Tibial nerve (tissue), 4 donors: ENCODE data around the gene KRT80. TPM values are rescaled to one million over a fixed set of nuclear protein-coding genes. Genes with fewer than 3 reads are reported as not detected.

Experiments used
- DNase-seq, 2 donors: peaks; one replicate each; pipeline ENCODE4 v3.0.0-alpha.2; 2019; ENCODE audit warnings: low spot score in 2 of 2
- H3K27ac ChIP-seq, 4 donors: fragments of 200-600 bp; sonication (generic) in 3 of 4; one replicate each; pipeline ENCODE4 v1.5.1; 2017 to 2019; ENCODE audit warnings: mild to moderate bottlenecking in 1 of 4
- H3K27me3 ChIP-seq, 2 donors: fragments of 200-600 bp; sonication (generic) in 1 of 2; one replicate each; pipeline versions ENCODE4 v1.5.1 to v1.6.0; 2017 to 2019
- H3K36me3 ChIP-seq, 3 donors: fragments of 200-600 bp; sonication (generic); one replicate each; pipeline ENCODE4 v1.5.1; 2018 to 2019
- H3K4me1 ChIP-seq, 4 donors: fragments of 200-600 bp; sonication (generic) in 3 of 4; one replicate each; pipeline ENCODE4 v1.5.1; 2017 to 2019
- H3K4me3 ChIP-seq, 4 donors: fragments of 200-600 bp; sonication (generic) in 3 of 4; one replicate each; pipeline ENCODE4 v1.5.1; 2017 to 2019; ENCODE audit warnings: mild to moderate bottlenecking in 1 of 4, moderate library complexity in 1 of 4
- H3K9me3 ChIP-seq, 4 donors: fragments of 200-600 bp; sonication (generic) in 3 of 4; one replicate each; pipeline ENCODE4 v1.5.1; 2017 to 2019
- CTCF ChIP-seq, 5 experiments: fragments of 200-600 bp in 3 of 5; fragments of 450-650 bp in 2 of 5; sonication (generic) in 3 of 5; IDR thresholded peaks; one replicate each; pipeline ENCODE4 v1.5.1; 2016 to 2019; ENCODE audit warnings: antibody characterized with exemption in 5 of 5, mild to moderate bottlenecking in 3 of 5, moderate library complexity in 2 of 5
- EP300 ChIP-seq, 2 donors: sonication (generic); formaldehyde crosslinking; IDR thresholded peaks; one replicate each; pipeline ENCODE4 v1.6.1; 2017; ENCODE audit warnings: antibody characterized with exemption in 2 of 2, mild to moderate bottlenecking in 1 of 2
- POLR2A ChIP-seq, 2 donors: fragments of 450-650 bp; IDR thresholded peaks; one replicate each; pipeline ENCODE4 v1.6.1; 2017; ENCODE audit warnings: antibody characterized with exemption in 2 of 2, mild to moderate bottlenecking in 2 of 2, moderate library complexity in 2 of 2
- WGBS, 2 donors: methylation state at CpG; one replicate each; pipeline ENCODE4 v1.1.5; 2018; 5-methylcytosine and 5-hydroxymethylcytosine counted together
- total RNA-seq, 4 donors: library from RNA; depleted of rRNA; stranded (reverse); fragments of >200 nt; gene quantifications; one replicate each; pipeline ENCODE4 v1.1.0, GENCODE V29; 2016

Gene KRT80
- total RNA-seq, 4 donors from 2014 or later: not detected

GRCh38 chr12:52185400-52185967 lies 6.3 kb downstream of the KRT80 start:
- DNase-seq: no peak
- Histone ChIP-seq H3K27me3 (no peaks in the 10 kb centered on the region), H3K27ac (no peak overlapping the region), H3K36me3 (no peaks in the 10 kb centered on the region), H3K9me3 (no peaks in the 10 kb centered on the region), H3K4me3 (no peak overlapping the region), H3K4me1 (peaks cover 0 to 15% (median 0%) of the 10 kb centered on the region in 4 donors)
- TF ChIP-seq CTCF (IDR thresholded peaks at IDR 0.05) (no peak), POLR2A (IDR thresholded peaks at IDR 0.05) (no peak), EP300 (IDR thresholded peaks at IDR 0.05) (no peak)
- WGBS, 2 donors: 89 to 91% methylated on average over 16 of the region's 16 CpGs

GRCh38 chr12:52184813-52185212 lies 7.0 kb downstream of the KRT80 start:
- no peaks in the 10 kb centered on the region for H3K9me3 ChIP-seq
- 52 to 66% methylated on average over 6 of the region's 6 CpGs for WGBS, 2 donors
- no peak overlapping the region for H3K27ac ChIP-seq
- peaks cover 0 to 15% (median 0%) of the 10 kb centered on the region in 4 donors for H3K4me1 ChIP-seq
- no peaks in the 10 kb centered on the region for H3K27me3 ChIP-seq
- no peak for DNase-seq
- no peak for TF ChIP-seq POLR2A (IDR thresholded peaks at IDR 0.05)
- TF ChIP-seq CTCF (IDR thresholded peaks at IDR 0.05): no peak
- TF ChIP-seq EP300 (IDR thresholded peaks at IDR 0.05): no peak
- no peak overlapping the region for H3K4me3 ChIP-seq
- H3K36me3 ChIP-seq: no peaks in the 10 kb centered on the region

GRCh38 chr12:52183971-52184370 lies 7.8 kb downstream of the KRT80 start:
- DNase-seq: no peak
- Histone ChIP-seq H3K4me1 (peaks cover 0 to 15% (median 0%) of the 10 kb centered on the region in 4 donors), H3K27me3 (no peaks in the 10 kb centered on the region), H3K9me3 (no peaks in the 10 kb centered on the region), H3K4me3 (no peak overlapping the region), H3K36me3 (no peaks in the 10 kb centered on the region), H3K27ac (no peak overlapping the region)
- TF ChIP-seq CTCF (IDR thresholded peaks at IDR 0.05) (no peak), EP300 (IDR thresholded peaks at IDR 0.05) (no peak)
- WGBS, 2 donors: 92 to 95% methylated on average over 8 of the region's 8 CpGs

- no peak for DNase-seq
- TF ChIP-seq EP300 (IDR thresholded peaks at IDR 0.05) (no peak), CTCF (IDR thresholded peaks at IDR 0.05) (no peak), POLR2A (IDR thresholded peaks at IDR 0.05) (no peak)
- no peaks in the 10 kb centered on the region for H3K27me3 ChIP-seq
- H3K36me3 ChIP-seq: no peaks in the 10 kb centered on the region
- H3K4me1 ChIP-seq: peaks cover 0 to 15% (median 0%) of the 10 kb centered on the region in 4 donors
- H3K9me3 ChIP-seq: no peaks in the 10 kb centered on the region
- H3K4me3 ChIP-seq: no peak overlapping the region
- 67 to 69% methylated on average over 6 of the region's 6 CpGs for WGBS, 2 donors
- H3K27ac ChIP-seq: no peak overlapping the region
Observed at GRCh38 chr12:52183544-52183910, 8.3 kb downstream of the KRT80 start.

- Histone ChIP-seq H3K27me3 (no peaks in the 10 kb centered on the region), H3K9me3 (no peaks in the 10 kb centered on the region), H3K27ac (no peak overlapping the region), H3K4me1 (peaks cover 0 to 15% (median 0%) of the 10 kb centered on the region in 4 donors), H3K4me3 (no peak overlapping the region), H3K36me3 (no peaks in the 10 kb centered on the region)
- WGBS, 2 donors: 80 to 81% methylated on average over 9 of the region's 9 CpGs
- TF ChIP-seq CTCF (IDR thresholded peaks at IDR 0.05): no peak
- no peak for TF ChIP-seq POLR2A (IDR thresholded peaks at IDR 0.05)
- no peak for TF ChIP-seq EP300 (IDR thresholded peaks at IDR 0.05)
- DNase-seq: no peak
Observed at GRCh38 chr12:52182898-52183543, 8.8 kb downstream of the KRT80 start.
